Measurements from ENCODE around the gene PIWIL4. TPM values are rescaled to one million over a fixed set of nuclear protein-coding genes. Genes with fewer than 3 reads are reported as not detected.

PIWIL4 gene
- total RNA-seq, 4 donors from 2014 or later: 7.2 to 9.0 (median 8.3) TPM

GRCh38 chr11:94662065-94662779 lies 95.1 kb downstream of the PIWIL4 start:
- no peaks in the 10 kb centered on the region for H3K9me3 ChIP-seq
- DNase-seq (ENCODE audit: low spot score in 2 of 2): no peak
- H3K4me3 ChIP-seq: no peak overlapping the region
- WGBS, 2 donors: 66 to 67% methylated on average over 4 of the region's 4 CpGs
- no peak overlapping the region for H3K27ac ChIP-seq
- TF ChIP-seq POLR2A (IDR thresholded peaks at IDR 0.05) (no peak), EP300 (IDR thresholded peaks at IDR 0.05) (no peak)
- TF ChIP-seq, protein P1, sequence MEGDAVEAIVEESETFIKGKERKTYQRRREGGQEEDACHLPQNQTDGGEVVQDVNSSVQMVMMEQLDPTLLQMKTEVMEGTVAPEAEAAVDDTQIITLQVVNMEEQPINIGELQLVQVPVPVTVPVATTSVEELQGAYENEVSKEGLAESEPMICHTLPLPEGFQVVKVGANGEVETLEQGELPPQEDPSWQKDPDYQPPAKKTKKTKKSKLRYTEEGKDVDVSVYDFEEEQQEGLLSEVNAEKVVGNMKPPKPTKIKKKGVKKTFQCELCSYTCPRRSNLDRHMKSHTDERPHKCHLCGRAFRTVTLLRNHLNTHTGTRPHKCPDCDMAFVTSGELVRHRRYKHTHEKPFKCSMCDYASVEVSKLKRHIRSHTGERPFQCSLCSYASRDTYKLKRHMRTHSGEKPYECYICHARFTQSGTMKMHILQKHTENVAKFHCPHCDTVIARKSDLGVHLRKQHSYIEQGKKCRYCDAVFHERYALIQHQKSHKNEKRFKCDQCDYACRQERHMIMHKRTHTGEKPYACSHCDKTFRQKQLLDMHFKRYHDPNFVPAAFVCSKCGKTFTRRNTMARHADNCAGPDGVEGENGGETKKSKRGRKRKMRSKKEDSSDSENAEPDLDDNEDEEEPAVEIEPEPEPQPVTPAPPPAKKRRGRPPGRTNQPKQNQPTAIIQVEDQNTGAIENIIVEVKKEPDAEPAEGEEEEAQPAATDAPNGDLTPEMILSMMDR (IDR thresholded peaks at IDR 0.05): no peak
- H3K27me3 ChIP-seq: no peaks in the 10 kb centered on the region
- no peaks in the 10 kb centered on the region for H3K36me3 ChIP-seq
- H3K4me1 ChIP-seq: no peaks in the 10 kb centered on the region

- TF ChIP-seq EP300 (IDR thresholded peaks at IDR 0.05) (no peak), POLR2A (IDR thresholded peaks at IDR 0.05) (no peak)
- TF ChIP-seq, protein P1 (IDR thresholded peaks at IDR 0.05): no peak
- 89 to 98% methylated on average over 2 of the region's 2 CpGs for WGBS, 2 donors
- H3K27ac ChIP-seq: no peak overlapping the region
- no peak overlapping the region for H3K4me3 ChIP-seq
- H3K4me1 ChIP-seq: no peaks in the 10 kb centered on the region
- H3K9me3 ChIP-seq: no peaks in the 10 kb centered on the region
- no peak for DNase-seq (ENCODE audit: low spot score in 2 of 2)
- H3K27me3 ChIP-seq: no peaks in the 10 kb centered on the region
- no peaks in the 10 kb centered on the region for H3K36me3 ChIP-seq
Observed at GRCh38 chr11:94662846-94663390, 95.8 kb downstream of the PIWIL4 start.

DNA sequence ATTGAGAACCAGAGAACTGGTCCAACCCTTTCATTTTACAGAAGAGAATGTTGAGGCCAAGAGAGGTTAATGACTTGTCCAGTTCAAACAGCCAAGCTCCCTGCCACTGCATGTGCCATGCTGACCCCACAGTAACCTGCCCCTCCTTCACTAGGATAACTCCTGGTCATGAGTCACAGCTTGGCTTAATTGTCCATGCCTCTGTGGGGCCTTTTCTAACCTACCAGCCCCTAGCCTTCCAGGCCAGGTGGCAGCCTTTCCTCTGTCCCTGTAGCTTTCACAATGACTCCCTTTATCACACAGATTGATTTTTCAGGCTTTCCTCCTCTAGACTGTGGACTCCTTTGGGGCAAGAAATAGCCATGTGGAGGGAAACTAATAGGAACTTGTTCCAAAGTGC lies 97.2 kb downstream of the PIWIL4 start:
- Histone ChIP-seq H3K36me3 (no peaks in the 10 kb centered on the region), H3K4me3 (no peak overlapping the region), H3K9me3 (no peaks in the 10 kb centered on the region), H3K27ac (no peak overlapping the region), H3K27me3 (no peaks in the 10 kb centered on the region), H3K4me1 (no peaks in the 10 kb centered on the region)
- DNase-seq (ENCODE audit: low spot score in 2 of 2): no peak
- TF ChIP-seq, protein P1 (IDR thresholded peaks at IDR 0.05): no peak
- peak in 1 of 2 donors; percentile 24 for TF ChIP-seq EP300 (IDR thresholded peaks at IDR 0.05)

GRCh38 chr11:94665116-94665659 lies 98.0 kb downstream of the PIWIL4 start:
- Histone ChIP-seq H3K27ac (no peak overlapping the region), H3K4me1 (no peaks in the 10 kb centered on the region), H3K27me3 (no peaks in the 10 kb centered on the region), H3K9me3 (no peaks in the 10 kb centered on the region), H3K4me3 (no peak overlapping the region), H3K36me3 (no peaks in the 10 kb centered on the region)
- WGBS, 2 donors: 77 to 93% methylated on average over 4 of the region's 4 CpGs
- TF ChIP-seq EP300 (IDR thresholded peaks at IDR 0.05): no peak
- TF ChIP-seq POLR2A (IDR thresholded peaks at IDR 0.05): no peak
- TF ChIP-seq, protein P1 (IDR thresholded peaks at IDR 0.05): no peak
- DNase-seq (ENCODE audit: low spot score in 2 of 2): no peak

All from tibial nerve (tissue), 4 donors.